Mucosa of descending colon (tissue), 3 donors: ENCODE data around the gene CHST12. TPM values are rescaled to one million over a fixed set of nuclear protein-coding genes. Genes with fewer than 3 reads are reported as not detected.
"Not testable (repeated sequence)": the region's sequence is repeated elsewhere in the genome, so short reads cannot be mapped to it uniquely, and the experiment has no call there.

Experiments used
- ATAC-seq: fragments of 200-7000 bp; cut with Tn5 transposase; one replicate; pipeline ENCODE4 v1.9.1; 2020; ENCODE audit warnings: mild to moderate bottlenecking, moderate library complexity
- DNase-seq, 3 donors: peaks; one replicate each; pipeline ENCODE4 v3.0.0-alpha.2; 2020
- H3K36me3 ChIP-seq: fragments of 200-600 bp; one replicate; pipeline ENCODE4 v1.8.0; 2021; ENCODE audit warnings: low read depth, mild to moderate bottlenecking
- H3K4me1 ChIP-seq: fragments of 200-600 bp; one replicate; pipeline ENCODE4 v1.8.0; 2021; ENCODE audit warnings: low read depth, mild to moderate bottlenecking
- H3K4me3 ChIP-seq: fragments of 200-600 bp; one replicate; pipeline ENCODE4 v1.8.0; 2021; ENCODE audit warnings: mild to moderate bottlenecking
- H3K9me3 ChIP-seq: fragments of 200-600 bp; one replicate; pipeline ENCODE4 v1.8.0; 2021; ENCODE audit warnings: mild to moderate bottlenecking
- intact Hi-C, 2 donors: fragments of 100-400 bp; cut with DNase I in 1 of 2; cut with micrococcal nuclease in 1 of 2; formaldehyde crosslinking; loops; one replicate each; pipeline versions ENCODE4 v1.11.0 to v1.11.1; 2022; cut with DNase I, micrococcal nuclease
- total RNA-seq, 3 donors: library from RNA; stranded (reverse); fragmentation: NEBNext Ultra II Directional in 2 of 3; extraction: Animal tissue kit (Norgen Biotek cat#: 25700) in 2 of 3; gene quantifications; one replicate each; pipeline versions ENCODE4 v1.2.1 to v1.2.4, GENCODE V29; 2021 to 2023
- TF ChIP-seq, protein P1 (sequence below): fragments of 200-600 bp; IDR thresholded peaks from one replicate; pipeline ENCODE4 v1.8.0; 2022; ENCODE audit warnings: antibody characterized with exemption, mild to moderate bottlenecking
- donor health status: DM: no; HTN: no; CAD: no; lungs with moderate emphysema.
- donor health status: DM: no; HTN: no; CAD: no.
- donor health status: DM: no; HTN: yes; CAD: no.

The CHST12 gene
- total RNA-seq, 3 donors from 2014 or later = 10.7 to 20.9 (median 12.2) TPM

GRCh38 chr7:2383543-2384274 is 19.7 kb upstream of the CHST12 start:
- DNase-seq (no peak), ATAC-seq (peak; percentile 10)
- H3K36me3 ChIP-seq = peaks cover 14% of the 10 kb centered on the region
- intact Hi-C loops = no loop called here
- no peaks in the 10 kb centered on the region for H3K9me3 ChIP-seq
- no peaks in the 10 kb centered on the region for H3K4me1 ChIP-seq
- no peak overlapping the region for H3K4me3 ChIP-seq
- TF ChIP-seq, protein P1, sequence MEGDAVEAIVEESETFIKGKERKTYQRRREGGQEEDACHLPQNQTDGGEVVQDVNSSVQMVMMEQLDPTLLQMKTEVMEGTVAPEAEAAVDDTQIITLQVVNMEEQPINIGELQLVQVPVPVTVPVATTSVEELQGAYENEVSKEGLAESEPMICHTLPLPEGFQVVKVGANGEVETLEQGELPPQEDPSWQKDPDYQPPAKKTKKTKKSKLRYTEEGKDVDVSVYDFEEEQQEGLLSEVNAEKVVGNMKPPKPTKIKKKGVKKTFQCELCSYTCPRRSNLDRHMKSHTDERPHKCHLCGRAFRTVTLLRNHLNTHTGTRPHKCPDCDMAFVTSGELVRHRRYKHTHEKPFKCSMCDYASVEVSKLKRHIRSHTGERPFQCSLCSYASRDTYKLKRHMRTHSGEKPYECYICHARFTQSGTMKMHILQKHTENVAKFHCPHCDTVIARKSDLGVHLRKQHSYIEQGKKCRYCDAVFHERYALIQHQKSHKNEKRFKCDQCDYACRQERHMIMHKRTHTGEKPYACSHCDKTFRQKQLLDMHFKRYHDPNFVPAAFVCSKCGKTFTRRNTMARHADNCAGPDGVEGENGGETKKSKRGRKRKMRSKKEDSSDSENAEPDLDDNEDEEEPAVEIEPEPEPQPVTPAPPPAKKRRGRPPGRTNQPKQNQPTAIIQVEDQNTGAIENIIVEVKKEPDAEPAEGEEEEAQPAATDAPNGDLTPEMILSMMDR = no peak

- no peak for DNase-seq
- Histone ChIP-seq H3K36me3 (peaks cover 9% of the 10 kb centered on the region), H3K4me1 (no peaks in the 10 kb centered on the region), H3K4me3 (no peak overlapping the region), H3K9me3 (no peaks in the 10 kb centered on the region)
- no peak for ATAC-seq
- TF ChIP-seq, protein P1 = no peak
- intact Hi-C loops = no loop called here
Measured at GRCh38 chr7:2384354-2385243, 18.8 kb upstream of the CHST12 start.

DNA sequence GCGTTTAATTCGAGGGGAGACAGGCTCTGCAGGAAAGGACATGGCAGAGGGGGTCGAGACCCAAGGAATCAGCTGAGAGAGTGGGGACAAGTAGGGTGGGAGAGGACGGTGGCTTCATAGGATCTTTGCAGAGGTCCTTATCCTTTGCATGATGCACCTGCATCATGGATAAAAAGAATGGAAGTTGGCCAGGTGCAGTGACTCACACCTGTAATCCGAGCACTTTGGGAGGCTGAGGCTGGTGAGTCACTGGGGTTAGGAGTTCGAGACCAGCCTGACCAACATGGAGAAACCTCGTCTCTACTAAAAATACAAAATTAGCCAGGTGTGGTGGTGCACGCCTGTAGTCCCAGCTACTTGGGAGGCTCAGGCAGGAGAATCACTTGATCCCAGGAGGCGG is 17.3 kb upstream of the CHST12 start:
- H3K9me3 ChIP-seq, ATAC-seq, intact Hi-C loops, H3K4me1 ChIP-seq, H3K36me3 ChIP-seq, DNase-seq, H3K4me3 ChIP-seq: not testable (repeated sequence)

- Histone ChIP-seq H3K4me1 (no peaks in the 10 kb centered on the region), H3K9me3 (no peaks in the 10 kb centered on the region)
- TF ChIP-seq, protein P1 = no peak
Measured at GRCh38 chr7:2386964-2387669, 16.3 kb upstream of the CHST12 start.

DNA sequence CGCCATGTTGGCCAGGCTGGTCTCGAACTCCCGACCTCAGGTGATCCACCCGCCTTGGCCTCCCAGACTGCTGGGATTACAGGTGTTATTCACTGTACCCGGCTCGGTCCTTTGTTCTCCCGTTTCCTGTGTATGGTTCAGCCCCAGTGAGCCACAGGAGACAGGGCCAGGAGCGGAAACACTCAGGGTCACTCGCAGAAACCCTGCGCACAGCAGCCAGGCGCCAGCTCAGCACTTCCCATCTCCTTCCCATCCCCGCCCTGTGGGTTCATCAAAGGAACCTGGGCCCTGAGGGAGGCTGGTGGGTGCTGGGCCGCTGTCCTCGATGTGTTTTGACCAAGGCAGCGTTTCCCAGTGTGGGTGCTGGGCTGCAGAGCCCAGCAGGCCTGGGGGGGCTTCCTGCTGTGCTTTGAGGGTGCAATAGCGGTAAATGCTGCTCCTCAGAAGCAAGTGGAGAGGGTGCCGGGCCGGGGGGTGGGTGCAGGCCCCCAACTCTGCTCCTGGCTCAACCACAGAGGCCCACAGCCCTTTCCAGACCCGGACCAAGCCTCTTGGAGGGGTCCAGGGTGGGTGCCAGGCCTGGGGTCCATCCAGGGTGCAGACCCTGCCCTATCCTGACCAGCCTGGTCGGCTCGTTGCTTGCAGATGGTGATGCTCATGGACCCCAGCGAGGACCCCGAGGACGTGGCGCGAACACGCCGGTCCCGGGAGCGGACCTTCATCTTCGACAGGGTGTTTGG is 15.3 kb upstream of the CHST12 start:
- no peaks in the 10 kb centered on the region for H3K4me1 ChIP-seq
- TF ChIP-seq, protein P1 = no peak
- intact Hi-C loops = no loop called here
- ATAC-seq (no peak), DNase-seq (no peak)
- no peaks in the 10 kb centered on the region for H3K9me3 ChIP-seq
- H3K36me3 ChIP-seq = no peaks in the 10 kb centered on the region
- no peak overlapping the region for H3K4me3 ChIP-seq

More at GRCh38 chr7:2386964-2387669, 16.3 kb upstream of the CHST12 start:
- H3K36me3 ChIP-seq = no peaks in the 10 kb centered on the region
- ATAC-seq = no peak
- no peak overlapping the region for H3K4me3 ChIP-seq
- intact Hi-C loops = no loop called here
- DNase-seq = no peak
